DOHH2 (cell line): ENCODE data around the gene APBA2.

Source experiments
- CTCF ChIP-seq: fragments of 200-600 bp; sonication (generic); IDR thresholded peaks from one replicate; pipeline ENCODE4 v1.5.1; 2014; ENCODE audit warnings: antibody characterized with exemption, mild to moderate bottlenecking, low read depth, low read length; ENCODE audit not compliant: poor library complexity, severe bottlenecking
- EZH2phosphoT487 ChIP-seq: fragments of 200-600 bp; sonication (generic); IDR thresholded peaks from 2 replicates; pipeline ENCODE4 v1.6.1; 2017; ENCODE audit warnings: borderline replicate concordance, mild to moderate bottlenecking, antibody characterized with exemption, low read length, moderate library complexity, mixed read lengths

- TF ChIP-seq EZH2phosphoT487 (no peak), CTCF (no peak)
These were observed 236.7 kb downstream of the APBA2 start for GRCh38 chr15:29122506-29122905.
